ENCODE results near the gene CAMKK1.
"Not testable (repeated sequence)": the region's sequence is repeated elsewhere in the genome, so short reads cannot be mapped to it uniquely, and the experiment has no call there.

CAMKK1 gene

GRCh38 chr17:3844556-3844955 lies 48.3 kb downstream of the CAMKK1 start:
- DNase-seq: not testable (repeated sequence)

- DNase-seq: no peak
Observed at GRCh38 chr17:3843935-3844516, 48.8 kb downstream of the CAMKK1 start.

GRCh38 chr17:3838206-3838605 lies 54.6 kb downstream of the CAMKK1 start:
- DNase-seq: no peak

GRCh38 chr17:3836551-3836950 lies 56.3 kb downstream of the CAMKK1 start:
- no peak for DNase-seq

- no peak for DNase-seq
Observed at GRCh38 chr17:3835410-3836229, 57.2 kb downstream of the CAMKK1 start.

GRCh38 chr17:3834811-3835210 lies 58.0 kb downstream of the CAMKK1 start:
- DNase-seq: no peak

GRCh38 chr17:3828852-3829232 lies 64.0 kb downstream of the CAMKK1 start:
- DNase-seq: no peak

GRCh38 chr17:3828151-3828851 lies 64.6 kb downstream of the CAMKK1 start:
- no peak for DNase-seq

GRCh38 chr17:3827124-3827773 lies 65.6 kb downstream of the CAMKK1 start:
- DNase-seq: no peak

GRCh38 chr17:3826191-3826590 lies 66.7 kb downstream of the CAMKK1 start:
- DNase-seq: no peak

- no peak for DNase-seq
Observed at GRCh38 chr17:3821101-3821500, 71.8 kb downstream of the CAMKK1 start.

GRCh38 chr17:3818786-3819185 lies 74.1 kb downstream of the CAMKK1 start:
- DNase-seq: no peak

- no peak for DNase-seq
Observed at GRCh38 chr17:3817851-3818605, 74.8 kb downstream of the CAMKK1 start.

GRCh38 chr17:3815925-3816324 lies 76.9 kb downstream of the CAMKK1 start:
- DNase-seq: no peak

GRCh38 chr17:3815122-3815521 lies 77.7 kb downstream of the CAMKK1 start:
- no peak for DNase-seq

- no peak for DNase-seq
Observed at GRCh38 chr17:3814361-3814760, 78.5 kb downstream of the CAMKK1 start.

GRCh38 chr17:3813171-3813570 lies 79.7 kb downstream of the CAMKK1 start:
- DNase-seq: no peak

- DNase-seq: no peak
Observed at GRCh38 chr17:3812771-3813170, 80.1 kb downstream of the CAMKK1 start.

GRCh38 chr17:3812284-3812683 lies 80.6 kb downstream of the CAMKK1 start:
- DNase-seq: no peak
